T-helper 17 cell (primary cell): Measurements from ENCODE around the gene MAS1. TPM values are rescaled to one million over a fixed set of nuclear protein-coding genes. Genes with fewer than 3 reads are reported as not detected.

Experiments
- ATAC-seq: fragments of 150-1000 bp; cut with Tn5 transposase; 2 replicates; pipeline ENCODE4 v1.10.0; 2021; ENCODE audit warnings: mild to moderate bottlenecking, moderate library complexity
- DNase-seq, 3 donors: peaks; one replicate each; pipeline versions ENCODE4 v3.0.0 to v3.0.0-alpha.2; 2020 to 2021
- H3K9me3 ChIP-seq: one replicate; pipeline ENCODE4 v1.7.0; 2013; ENCODE audit warnings: low read length, mild to moderate bottlenecking; ENCODE audit not compliant: control insufficient read depth, poor library complexity, severe bottlenecking
- H3K27ac Mint-ChIP-seq: one replicate; pipeline ENCODE4 v1.8.0; 2022; ENCODE audit warnings: mild to moderate bottlenecking, moderate library complexity, mixed read lengths
- H3K27me3 Mint-ChIP-seq: one replicate; pipeline ENCODE4 v1.8.0; 2022; ENCODE audit warnings: mixed read lengths
- H3K36me3 Mint-ChIP-seq: one replicate; pipeline ENCODE4 v1.8.0; 2022; ENCODE audit warnings: low read depth, mixed read lengths
- H3K4me1 Mint-ChIP-seq: one replicate; pipeline ENCODE4 v1.8.0; 2022; ENCODE audit warnings: mild to moderate bottlenecking, mixed read lengths
- H3K4me3 Mint-ChIP-seq: one replicate; pipeline ENCODE4 v1.8.0; 2022; ENCODE audit warnings: mild to moderate bottlenecking, moderate library complexity, mixed read lengths
- total RNA-seq, 4 donors: library from RNA in 2 of 4; stranded (reverse) in 2 of 4; gene quantifications; one replicate each; pipeline ENCODE4 v1.2.3 and lab custom pipeline; 2022 to 2026

Gene MAS1
- total RNA-seq, 2 donors from 2014 or later = not detected

- H3K27me3 Mint-ChIP-seq = peaks cover 70% of the 10 kb centered on the region
- no peak overlapping the region for H3K27ac Mint-ChIP-seq
- no peaks in the 10 kb centered on the region for H3K4me1 Mint-ChIP-seq
- H3K36me3 Mint-ChIP-seq = peaks cover 2% of the 10 kb centered on the region
- H3K4me3 Mint-ChIP-seq = no peak overlapping the region
- DNase-seq (no peak), ATAC-seq (no peak)
- no peaks in the 10 kb centered on the region for H3K9me3 ChIP-seq
Measured at GRCh38 chr6:159887761-159888160, 3.0 kb upstream of the MAS1 start.

DNA sequence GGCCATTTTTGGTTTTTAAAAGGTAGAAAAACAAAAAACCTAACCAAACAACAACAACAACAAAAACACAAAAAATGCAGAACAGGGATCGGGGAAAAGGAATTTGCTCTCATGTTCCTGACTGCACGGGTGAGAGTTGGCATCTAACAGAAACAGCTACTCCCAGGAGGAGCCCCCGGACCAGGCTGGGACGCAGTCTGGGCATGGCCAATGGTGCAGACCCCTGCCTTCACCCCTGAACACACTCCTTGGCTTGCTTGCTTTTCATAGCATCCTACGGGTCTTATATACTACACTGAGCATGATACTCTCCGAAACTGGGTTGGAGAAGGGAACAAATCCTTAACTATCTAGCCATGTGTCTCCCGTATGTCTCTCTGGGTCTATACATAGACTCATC lies 587 bp upstream of the MAS1 start:
- no peaks in the 10 kb centered on the region for H3K4me1 Mint-ChIP-seq

GRCh38 chr6:159892053-159892452 lies 1.3 kb downstream of the MAS1 start:
- H3K36me3 Mint-ChIP-seq = peaks cover 2% of the 10 kb centered on the region
- H3K4me1 Mint-ChIP-seq = no peaks in the 10 kb centered on the region
- ATAC-seq = no peak
- peaks cover 77% of the 10 kb centered on the region for H3K27me3 Mint-ChIP-seq
- DNase-seq = no peak
- H3K4me3 Mint-ChIP-seq = no peak overlapping the region
- H3K27ac Mint-ChIP-seq = no peak overlapping the region
- H3K9me3 ChIP-seq = no peaks in the 10 kb centered on the region

More for the DNA sequence above, 587 bp upstream of the MAS1 start:
- Mint-ChIP-seq H3K27me3 (peaks cover 90% of the 10 kb centered on the region), H3K36me3 (peaks cover 2% of the 10 kb centered on the region), H3K4me3 (no peak overlapping the region), H3K27ac (no peak overlapping the region)
- H3K9me3 ChIP-seq = no peaks in the 10 kb centered on the region
- no peak for DNase-seq
- no peak for ATAC-seq

DNA sequence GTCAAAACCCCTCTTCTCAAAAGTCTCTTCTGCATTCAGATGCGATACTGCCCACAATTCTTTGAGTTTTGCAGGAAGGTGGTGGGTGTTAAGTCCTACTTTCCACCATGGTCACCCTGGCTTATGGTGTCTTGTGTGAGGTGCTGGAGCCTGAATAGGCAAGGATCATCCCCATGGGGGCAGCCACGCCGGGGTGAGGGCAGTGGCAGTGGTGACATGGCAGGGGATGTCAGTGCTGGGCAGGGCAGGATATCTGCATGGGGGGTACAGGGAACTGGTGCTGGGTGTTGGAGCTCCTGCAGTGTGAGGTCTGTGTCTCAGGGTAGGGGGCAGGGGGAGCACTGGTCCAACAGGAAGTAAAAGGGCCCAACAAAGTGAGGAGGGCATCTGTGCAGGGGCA lies 2.3 kb downstream of the MAS1 start:
- no peaks in the 10 kb centered on the region for H3K4me1 Mint-ChIP-seq
- no peak overlapping the region for H3K27ac Mint-ChIP-seq
- H3K9me3 ChIP-seq = no peaks in the 10 kb centered on the region
- H3K27me3 Mint-ChIP-seq = peaks cover 67% of the 10 kb centered on the region
- H3K4me3 Mint-ChIP-seq = no peak overlapping the region
- no peak for DNase-seq
- H3K36me3 Mint-ChIP-seq = peaks cover 2% of the 10 kb centered on the region
- ATAC-seq = no peak

DNA sequence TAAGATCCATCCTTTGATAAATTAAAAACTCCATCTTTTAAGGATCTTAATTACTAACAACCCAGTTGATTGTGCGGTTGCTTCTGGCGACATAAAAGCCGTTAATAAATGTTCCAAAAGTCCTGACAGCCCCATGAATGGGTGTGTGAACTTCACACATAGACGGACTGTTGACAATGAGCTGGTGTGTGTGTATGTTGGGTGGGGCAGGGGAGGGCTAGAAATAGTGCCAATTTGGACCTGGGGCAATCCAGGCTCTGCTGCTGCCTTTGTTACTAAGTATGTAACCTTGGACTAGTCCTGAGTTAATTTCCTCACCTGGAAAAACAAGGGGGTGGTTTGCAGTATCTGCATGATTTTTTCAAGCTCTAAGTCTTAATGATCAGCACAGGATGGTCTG lies 4.2 kb downstream of the MAS1 start:
- no peak overlapping the region for H3K27ac Mint-ChIP-seq
- no peaks in the 10 kb centered on the region for H3K36me3 Mint-ChIP-seq
- H3K4me3 Mint-ChIP-seq = no peak overlapping the region
- H3K4me1 Mint-ChIP-seq = no peaks in the 10 kb centered on the region
- no peak for DNase-seq
- ATAC-seq = no peak
- H3K27me3 Mint-ChIP-seq = peaks cover 48% of the 10 kb centered on the region
- H3K9me3 ChIP-seq = no peaks in the 10 kb centered on the region

DNA sequence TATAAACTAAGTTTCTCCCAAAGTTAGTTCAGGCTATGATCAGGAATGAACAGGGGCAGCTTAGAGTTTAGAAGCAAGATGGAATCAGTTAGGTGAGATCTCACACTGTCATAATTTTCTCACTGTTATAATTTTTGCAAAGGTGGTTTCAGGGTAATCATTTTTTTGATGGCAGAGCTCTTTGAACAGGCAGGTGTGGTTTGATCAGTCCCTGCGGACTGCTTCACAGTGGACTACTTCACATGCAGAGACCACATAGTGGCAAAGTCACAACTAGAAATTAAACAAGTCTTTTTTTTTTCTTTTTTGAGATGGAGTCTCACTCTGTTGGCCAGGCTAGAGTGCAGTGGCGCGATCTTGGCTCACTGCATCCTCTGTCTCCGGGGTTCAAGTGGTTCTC lies 6.8 kb downstream of the MAS1 start:
- H3K9me3 ChIP-seq = no peaks in the 10 kb centered on the region
- H3K36me3 Mint-ChIP-seq = no peaks in the 10 kb centered on the region
- peaks cover 21% of the 10 kb centered on the region for H3K27me3 Mint-ChIP-seq
- DNase-seq (no peak), ATAC-seq (no peak)
- no peaks in the 10 kb centered on the region for H3K4me1 Mint-ChIP-seq
- H3K27ac Mint-ChIP-seq = no peak overlapping the region
- no peak overlapping the region for H3K4me3 Mint-ChIP-seq

GRCh38 chr6:159898519-159898918 lies 7.7 kb downstream of the MAS1 start:
- ATAC-seq (no peak), DNase-seq (no peak)
- Mint-ChIP-seq H3K4me3 (no peak overlapping the region), H3K27me3 (peaks cover 12% of the 10 kb centered on the region), H3K4me1 (no peaks in the 10 kb centered on the region), H3K36me3 (no peaks in the 10 kb centered on the region), H3K27ac (no peak overlapping the region)
- no peaks in the 10 kb centered on the region for H3K9me3 ChIP-seq

- H3K36me3 Mint-ChIP-seq = no peaks in the 10 kb centered on the region
- DNase-seq = no peak
Measured at GRCh38 chr6:159899994-159900745, 9.4 kb downstream of the MAS1 start.

DNA sequence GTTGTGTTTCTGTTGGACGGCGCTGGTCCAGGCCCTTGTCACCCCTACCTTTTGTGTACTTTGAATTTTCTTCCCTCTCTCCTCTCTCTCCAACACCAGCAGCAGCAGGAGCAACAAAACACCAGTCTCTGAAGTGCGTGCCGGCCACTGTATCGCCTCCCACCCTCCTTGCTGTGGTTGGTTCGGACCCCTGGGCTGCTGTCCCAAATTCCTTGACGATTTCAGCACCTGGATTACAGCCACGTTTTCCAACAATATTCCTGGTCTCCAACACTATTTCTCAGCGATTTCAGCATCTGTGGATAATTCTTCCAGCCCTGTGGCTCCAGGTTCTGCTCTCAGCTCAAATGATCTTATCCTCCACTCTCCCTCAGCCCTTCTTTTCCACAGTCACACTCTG lies 11.8 kb downstream of the MAS1 start:
- no peaks in the 10 kb centered on the region for H3K9me3 ChIP-seq
- no peak for ATAC-seq
- no peaks in the 10 kb centered on the region for H3K27me3 Mint-ChIP-seq
- DNase-seq = no peak
- H3K27ac Mint-ChIP-seq = no peak overlapping the region
- no peak overlapping the region for H3K4me3 Mint-ChIP-seq
- no peaks in the 10 kb centered on the region for H3K36me3 Mint-ChIP-seq
- H3K4me1 Mint-ChIP-seq = no peaks in the 10 kb centered on the region

More at GRCh38 chr6:159899994-159900745, 9.4 kb downstream of the MAS1 start:
- ATAC-seq = no peak
- H3K4me1 Mint-ChIP-seq = no peaks in the 10 kb centered on the region
- H3K9me3 ChIP-seq = no peaks in the 10 kb centered on the region
- H3K27ac Mint-ChIP-seq = no peak overlapping the region
- no peaks in the 10 kb centered on the region for H3K27me3 Mint-ChIP-seq
- H3K4me3 Mint-ChIP-seq = no peak overlapping the region

- Mint-ChIP-seq H3K27me3 (no peaks in the 10 kb centered on the region), H3K4me3 (no peak overlapping the region), H3K36me3 (no peaks in the 10 kb centered on the region), H3K4me1 (no peaks in the 10 kb centered on the region), H3K27ac (no peak overlapping the region)
- no peak for ATAC-seq
- no peaks in the 10 kb centered on the region for H3K9me3 ChIP-seq
- no peak for DNase-seq
Measured at GRCh38 chr6:159904497-159904911, 13.7 kb downstream of the MAS1 start.

GRCh38 chr6:159906400-159906799 lies 15.6 kb downstream of the MAS1 start:
- peaks cover 14% of the 10 kb centered on the region for H3K27me3 Mint-ChIP-seq
- H3K9me3 ChIP-seq = no peaks in the 10 kb centered on the region
- no peaks in the 10 kb centered on the region for H3K36me3 Mint-ChIP-seq
- H3K27ac Mint-ChIP-seq = no peak overlapping the region
- ATAC-seq (no peak), DNase-seq (no peak)
- H3K4me1 Mint-ChIP-seq = no peaks in the 10 kb centered on the region
- no peak overlapping the region for H3K4me3 Mint-ChIP-seq

DNA sequence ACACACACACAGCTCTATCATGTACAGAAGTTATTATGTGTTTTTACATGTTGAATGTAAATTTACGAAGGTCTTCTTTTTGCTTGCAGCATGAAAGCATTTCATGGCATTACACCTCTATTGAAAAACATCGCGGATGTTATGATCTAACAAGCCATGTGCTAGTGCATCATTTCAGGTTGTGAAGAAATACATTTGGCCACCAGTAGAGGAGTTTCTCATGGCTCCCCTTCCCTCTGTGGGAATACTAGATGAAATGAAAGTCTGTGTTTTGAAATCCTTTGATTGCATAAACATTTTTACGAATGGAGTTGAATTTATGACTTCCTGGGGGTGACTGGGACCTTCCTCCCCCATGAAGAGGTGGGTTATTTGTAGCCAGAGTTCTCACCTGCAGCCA lies 17.7 kb downstream of the MAS1 start:
- ATAC-seq (no peak), DNase-seq (no peak)
- Mint-ChIP-seq H3K27ac (no peak overlapping the region), H3K36me3 (no peaks in the 10 kb centered on the region), H3K4me1 (no peaks in the 10 kb centered on the region), H3K4me3 (no peak overlapping the region), H3K27me3 (peaks cover 30% of the 10 kb centered on the region)
- no peaks in the 10 kb centered on the region for H3K9me3 ChIP-seq

DNA sequence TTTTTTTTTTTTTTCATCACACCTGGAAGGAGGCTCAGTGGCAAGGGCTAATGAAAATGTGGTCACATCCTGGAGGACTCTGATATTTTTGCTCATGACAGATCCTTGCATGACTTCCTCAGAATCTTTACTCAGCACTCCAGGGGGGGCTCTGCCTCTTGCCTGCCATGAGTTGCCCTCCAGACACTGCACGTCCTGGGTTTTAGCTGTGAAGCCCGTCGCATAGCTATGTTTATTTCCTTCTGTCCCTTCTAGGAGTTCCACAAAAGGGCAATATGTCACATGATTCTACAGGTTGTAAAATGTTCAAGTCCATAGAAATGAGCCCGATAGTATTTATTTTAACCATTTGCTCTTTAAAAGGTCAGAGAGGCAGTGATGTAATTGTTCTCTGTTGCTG lies 18.2 kb downstream of the MAS1 start:
- no peak for ATAC-seq
- Mint-ChIP-seq H3K27ac (no peak overlapping the region), H3K27me3 (peaks cover 32% of the 10 kb centered on the region), H3K4me1 (peaks cover 2% of the 10 kb centered on the region), H3K4me3 (no peak overlapping the region), H3K36me3 (no peaks in the 10 kb centered on the region)
- H3K9me3 ChIP-seq = no peaks in the 10 kb centered on the region
- no peak for DNase-seq

- Mint-ChIP-seq H3K36me3 (no peaks in the 10 kb centered on the region), H3K27me3 (peaks cover 44% of the 10 kb centered on the region), H3K4me3 (no peak overlapping the region), H3K27ac (no peak overlapping the region), H3K4me1 (peaks cover 4% of the 10 kb centered on the region)
- no peaks in the 10 kb centered on the region for H3K9me3 ChIP-seq
- DNase-seq (no peak), ATAC-seq (no peak)
Measured at GRCh38 chr6:159910342-159910741, 19.6 kb downstream of the MAS1 start.
